Caco-2 (cell line): Measurements from ENCODE around the gene ANKRD16. TPM values are rescaled to one million over a fixed set of nuclear protein-coding genes. Genes with fewer than 3 reads are reported as not detected.

Experiments used
- BruUV-seq: library from RNA; stranded (reverse); fragments of 400-500 nt; replicated peaks from 2 replicates; lab custom pipeline; 2021; lab: Mats Ljungman, UMichigan
- CTCF ChIA-PET: fragments of 300-600 bp; sonication (Branson Sonifier 250); formaldehyde crosslinking; loops from one replicate; lab custom pipeline; 2022; ENCODE audit warnings: antibody characterized with exemption; lab: Charles Lee
- POLR2A ChIA-PET: fragments of 300-600 bp; sonication (Branson Sonifier 250); formaldehyde crosslinking; loops from one replicate; lab custom pipeline; 2022; ENCODE audit warnings: antibody characterized with exemption; lab: Charles Lee
- DNase-seq, 2 experiments: peaks; one replicate each; pipeline versions ENCODE4 v3.0.0 to v3.0.0-alpha.2; 2020 to 2022
- H3K27me3 ChIP-seq: replicated peaks from 2 replicates; pipeline ENCODE4 v1.6.0; 2011; ENCODE audit warnings: low read length; ENCODE audit not compliant: control insufficient read depth, insufficient read depth
- H3K36me3 ChIP-seq: 2 replicates; pipeline ENCODE4 v1.5.1; 2011; ENCODE audit warnings: low read length; ENCODE audit not compliant: control insufficient read depth, insufficient read depth
- H3K4me1 ChIP-seq: fragments of 250-450 bp; sonication (Bioruptor Pico); 2 replicates; pipeline ENCODE4 v1.5.1; 2020; ENCODE audit warnings: mild to moderate bottlenecking
- H3K4me3 ChIP-seq: 2 replicates; pipeline ENCODE4 v1.5.1; 2011; ENCODE audit warnings: low read depth, mild to moderate bottlenecking, control low read depth, low read length
- H3K9me3 ChIP-seq: fragments of 250-450 bp; sonication (Bioruptor Pico); 2 replicates; pipeline ENCODE4 v1.5.1; 2020; ENCODE audit warnings: mild to moderate bottlenecking, moderate library complexity
- H3K27ac Mint-ChIP-seq: one replicate; pipeline ENCODE4 v1.8.0; 2022; ENCODE audit warnings: mixed read lengths; ENCODE audit not compliant: unreplicated experiment
- H3K27me3 Mint-ChIP-seq: one replicate; pipeline ENCODE4 v1.8.0; 2022; ENCODE audit warnings: mixed read lengths; ENCODE audit not compliant: insufficient read depth, unreplicated experiment
- H3K36me3 Mint-ChIP-seq: one replicate; pipeline ENCODE4 v1.8.0; 2022; ENCODE audit warnings: mild to moderate bottlenecking, mixed read lengths; ENCODE audit not compliant: insufficient read depth, unreplicated experiment
- H3K4me1 Mint-ChIP-seq: one replicate; pipeline ENCODE4 v1.8.0; 2022; ENCODE audit warnings: low read depth, mixed read lengths; ENCODE audit not compliant: unreplicated experiment
- H3K4me3 Mint-ChIP-seq: one replicate; pipeline ENCODE4 v1.8.0; 2022; ENCODE audit warnings: mild to moderate bottlenecking, moderate library complexity, mixed read lengths; ENCODE audit not compliant: unreplicated experiment
- H3K9me3 Mint-ChIP-seq: one replicate; pipeline ENCODE4 v1.8.0; 2022; ENCODE audit warnings: mixed read lengths; ENCODE audit not compliant: unreplicated experiment
- CTCF ChIP-seq, 2 experiments: fragments of 200-600 bp in 1 of 2; IDR thresholded peaks; 1 replicate in 1 of 2; 2 replicates in 1 of 2; pipeline versions ENCODE4 v1.5.1 to v1.8.0; 2011 to 2022; ENCODE audit warnings: antibody characterized with exemption in 1 of 2, control low read depth in 1 of 2, inconsistent platforms in 1 of 2, low read depth in 1 of 2, low read length in 1 of 2, mild to moderate bottlenecking in 1 of 2, moderate library complexity in 1 of 2; ENCODE audit not compliant: insufficient read depth in 1 of 2, severe bottlenecking in 1 of 2, unreplicated experiment in 1 of 2
- intact Hi-C: fragments of 100-400 bp; cut with micrococcal nuclease; formaldehyde crosslinking; loops from one replicate; pipeline ENCODE4 v1.10.0; 2022; ENCODE audit not compliant: unreplicated experiment
- total RNA-seq: library from RNA; stranded (reverse); gene quantifications from 2 replicates; pipeline ENCODE4 v1.2.3, GENCODE V29; 2022

ANKRD16 gene
- total RNA-seq, 1 experiment from 2014 or later, result 20.2 TPM

GRCh38 chr10:5930272-5930671 is 40.6 kb upstream of the ANKRD16 start:
- H3K36me3 ChIP-seq, result peaks cover 5% of the 10 kb centered on the region
- no peak for TF ChIP-seq CTCF (IDR thresholded peaks at IDR 0.05; ENCODE audit: insufficient read depth in 1 of 2, low read depth in 1 of 2, low read length in 1 of 2, severe bottlenecking in 1 of 2, unreplicated experiment in 1 of 2)

GRCh38 chr10:5929442-5929841 is 39.7 kb upstream of the ANKRD16 start:
- DNase-seq, result no peak
- Mint-ChIP-seq H3K36me3 (peaks cover 79% of the 10 kb centered on the region), H3K27ac (no peak overlapping the region), H3K4me3 (no peak overlapping the region), H3K4me1 (no peaks in the 10 kb centered on the region), H3K9me3 (no peaks in the 10 kb centered on the region), H3K27me3 (no peaks in the 10 kb centered on the region)
- H3K9me3 ChIP-seq, result no peaks in the 10 kb centered on the region
- BruUV-seq, result no TSS peak
- CTCF ChIA-PET, result no interaction called here
- TF ChIP-seq CTCF (IDR thresholded peaks at IDR 0.05; ENCODE audit: insufficient read depth in 1 of 2, low read depth in 1 of 2, low read length in 1 of 2, severe bottlenecking in 1 of 2, unreplicated experiment in 1 of 2), result no peak
- POLR2A ChIA-PET, result no interaction called here
- H3K27me3 ChIP-seq, result no peaks in the 10 kb centered on the region
- intact Hi-C loops, result no loop called here
- no peaks in the 10 kb centered on the region for H3K4me1 ChIP-seq
- no peak overlapping the region for H3K4me3 ChIP-seq
- H3K36me3 ChIP-seq, result peaks cover 5% of the 10 kb centered on the region

More at GRCh38 chr10:5930272-5930671, 40.6 kb upstream of the ANKRD16 start:
- H3K4me3 Mint-ChIP-seq, result no peak overlapping the region
- no peaks in the 10 kb centered on the region for H3K27me3 ChIP-seq
- ChIA-PET POLR2A (no interaction called here), CTCF (no interaction called here)
- H3K4me3 ChIP-seq, result no peak overlapping the region
- H3K9me3 Mint-ChIP-seq, result no peaks in the 10 kb centered on the region
- no peak for DNase-seq
- H3K4me1 ChIP-seq, result no peaks in the 10 kb centered on the region
- H3K27ac Mint-ChIP-seq, result no peak overlapping the region
- no peaks in the 10 kb centered on the region for H3K4me1 Mint-ChIP-seq
- intact Hi-C loops, result no loop called here
- BruUV-seq, result no TSS peak
- no peaks in the 10 kb centered on the region for H3K9me3 ChIP-seq
- no peaks in the 10 kb centered on the region for H3K27me3 Mint-ChIP-seq
- H3K36me3 Mint-ChIP-seq, result peaks cover 75% of the 10 kb centered on the region

DNA sequence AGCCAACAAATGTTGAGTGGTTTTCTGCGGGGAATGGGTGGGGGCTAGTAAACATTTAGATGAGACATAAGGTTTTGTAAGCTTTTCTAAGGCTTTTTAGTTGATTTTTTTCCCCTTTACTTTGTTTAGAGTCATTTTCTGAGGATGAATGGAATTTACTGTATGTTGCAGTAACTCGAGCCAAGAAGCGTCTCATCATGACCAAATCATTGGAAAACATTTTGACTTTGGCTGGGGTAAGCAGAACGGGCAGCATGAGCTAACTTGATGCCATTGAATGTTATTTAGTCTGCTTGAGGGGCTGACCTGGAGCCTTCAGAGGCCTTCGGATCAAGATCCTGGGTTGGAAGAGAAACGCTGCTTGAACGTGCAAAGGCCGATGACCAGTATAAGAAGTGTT is 37.6 kb upstream of the ANKRD16 start:
- no peak for DNase-seq
- H3K4me3 ChIP-seq, result no peak overlapping the region
- POLR2A ChIA-PET, result no interaction called here
- H3K9me3 ChIP-seq, result no peaks in the 10 kb centered on the region
- CTCF ChIA-PET, result no interaction called here
- no TSS peak for BruUV-seq
- H3K27me3 ChIP-seq, result no peaks in the 10 kb centered on the region
- H3K4me1 ChIP-seq, result no peaks in the 10 kb centered on the region
- intact Hi-C loops, result no loop called here
- Mint-ChIP-seq H3K4me1 (no peaks in the 10 kb centered on the region), H3K36me3 (peaks cover 81% of the 10 kb centered on the region), H3K27me3 (no peaks in the 10 kb centered on the region), H3K27ac (no peak overlapping the region), H3K4me3 (no peak overlapping the region), H3K9me3 (no peaks in the 10 kb centered on the region)
- H3K36me3 ChIP-seq, result peaks cover 7% of the 10 kb centered on the region
- TF ChIP-seq CTCF (IDR thresholded peaks at IDR 0.05; ENCODE audit: insufficient read depth in 1 of 2, low read depth in 1 of 2, low read length in 1 of 2, severe bottlenecking in 1 of 2, unreplicated experiment in 1 of 2), result no peak
